ENCODE measurements around the gene GLO1.

GLO1 gene

DNA sequence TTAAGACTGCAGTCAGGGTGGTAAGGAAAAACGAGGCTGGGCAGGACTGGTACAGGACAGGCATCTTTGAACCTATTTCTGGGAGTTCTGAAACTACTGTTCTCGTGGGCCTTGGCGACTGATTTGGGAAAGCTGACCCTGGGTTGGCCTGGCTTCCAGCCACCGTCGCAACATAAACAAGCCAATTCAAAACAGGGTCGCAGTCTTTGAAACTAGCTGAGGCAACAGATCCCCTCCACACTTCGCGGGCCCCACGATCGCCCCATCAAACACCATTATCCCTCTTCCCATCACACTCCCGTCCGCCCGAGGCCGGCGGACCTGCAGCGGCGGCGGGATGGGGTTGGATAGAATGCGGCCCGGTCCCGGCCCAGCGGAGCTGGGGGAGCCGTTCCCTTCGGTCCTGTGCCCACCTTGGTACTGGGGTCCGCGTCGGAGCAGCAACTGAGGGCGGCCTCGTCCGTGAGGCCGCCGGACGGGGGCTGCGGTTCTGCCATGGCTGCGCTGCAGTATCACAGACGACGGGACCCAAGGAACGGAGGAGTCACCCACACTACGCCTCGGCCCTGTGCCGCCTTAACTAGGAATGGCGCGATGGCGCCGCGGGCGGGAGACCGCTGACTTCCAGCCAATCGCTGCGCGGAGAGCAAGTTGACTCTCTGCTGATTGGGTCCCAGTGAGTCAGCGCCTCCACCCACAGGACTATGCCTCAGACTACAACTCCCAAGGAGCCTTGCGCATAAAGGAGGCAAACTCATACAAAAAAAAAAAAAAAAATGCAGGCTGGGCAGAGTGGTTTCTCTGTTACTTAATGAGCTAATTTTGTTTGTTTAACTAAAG, at the start of gene GLO1:
Gene GLO1 (minus strand): TSS at position 588 of the 840 bp plus-strand sequence. CDS start 91 bp downstream, at position 497.
- DNase-seq = peak; percentile 97

DNA sequence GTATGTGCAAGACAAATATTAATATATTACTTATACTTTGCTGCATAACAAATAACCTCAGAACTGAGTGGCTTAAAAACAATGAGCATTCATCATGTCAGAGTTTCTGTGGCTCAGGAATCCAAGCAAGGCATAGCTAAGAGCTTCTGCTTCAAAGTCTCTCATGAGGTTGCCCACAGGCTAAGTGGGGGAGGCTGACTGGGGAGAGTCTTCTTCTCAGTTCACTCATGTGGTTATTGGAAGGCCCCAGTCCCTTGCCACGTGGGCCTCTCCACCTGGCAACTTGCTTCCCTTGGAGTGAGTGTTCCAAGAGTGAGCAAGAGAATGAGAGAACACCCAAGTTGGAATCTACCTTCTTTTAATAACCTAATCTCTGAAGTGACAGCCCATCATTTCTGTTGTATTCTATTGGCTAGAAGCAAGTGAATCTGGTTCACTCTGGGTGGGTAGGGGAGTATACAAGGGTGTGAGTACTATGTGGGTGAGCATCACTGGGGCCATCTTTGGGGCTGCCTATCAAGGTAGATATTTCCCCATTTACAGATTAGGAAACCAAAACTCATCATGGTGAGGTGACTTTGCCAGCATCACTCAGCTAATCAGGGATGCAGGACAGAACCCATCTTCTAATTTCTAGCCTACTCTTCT, 48.1 kb upstream of the GLO1 start:
- DNase-seq = no peak

DNA sequence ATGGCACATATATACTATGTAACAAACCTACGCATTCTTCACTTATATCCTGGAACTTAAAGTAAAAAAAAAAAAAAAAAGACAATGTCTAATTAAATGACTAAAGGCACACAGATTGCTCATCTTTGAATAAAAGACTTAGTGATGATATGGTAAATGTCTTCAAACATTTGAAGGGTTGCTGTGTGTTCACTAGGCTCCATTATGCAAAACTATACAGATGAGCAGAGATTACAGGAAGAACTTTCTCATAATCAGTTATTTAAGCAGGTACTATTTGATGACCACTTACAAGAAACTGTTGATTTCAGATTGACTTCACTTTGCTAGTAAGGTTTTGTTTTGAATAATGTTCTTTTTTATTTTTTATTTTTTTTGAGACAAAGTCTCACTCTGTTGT, 46.5 kb upstream of the GLO1 start:
- DNase-seq = no peak

DNA sequence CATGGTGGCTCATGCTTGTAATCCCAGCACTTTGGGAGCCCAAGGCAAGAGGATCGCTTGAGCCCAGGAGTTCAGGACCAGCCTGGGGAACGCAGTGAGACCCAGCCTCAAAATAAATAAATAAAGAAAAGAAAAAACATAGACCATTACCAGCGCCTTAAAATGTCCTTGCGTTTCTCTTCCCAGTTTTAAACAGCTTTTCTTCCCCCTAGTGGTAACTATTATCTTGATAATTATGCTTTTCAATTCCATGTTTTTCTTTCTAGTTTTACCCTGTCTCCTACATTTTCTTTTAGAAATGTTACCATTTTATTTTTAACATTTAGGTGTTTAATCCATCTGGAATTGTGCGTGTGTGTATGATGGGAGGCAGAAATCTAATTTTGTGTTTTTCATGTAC, 36.6 kb upstream of the GLO1 start:
- DNase-seq = no peak

DNA sequence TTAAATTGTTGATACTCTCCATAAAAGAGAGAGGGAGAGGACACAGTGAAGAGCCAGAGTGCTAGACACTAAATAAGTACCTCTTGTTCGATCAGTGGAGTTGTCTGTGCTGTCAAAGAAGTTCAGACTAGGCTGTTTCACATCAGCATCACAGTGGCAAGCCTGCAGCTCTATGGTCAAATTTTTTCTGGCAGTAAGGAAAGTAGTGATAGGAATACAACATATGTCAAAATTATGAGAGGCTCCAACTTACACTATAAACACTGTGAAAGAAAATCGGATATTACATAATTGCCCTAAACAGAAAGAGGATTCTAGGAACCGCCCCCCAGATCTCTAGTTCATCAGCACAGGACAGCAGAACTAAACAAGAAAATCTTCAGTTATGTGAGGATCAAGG, 35.3 kb upstream of the GLO1 start:
- no peak for DNase-seq

DNA sequence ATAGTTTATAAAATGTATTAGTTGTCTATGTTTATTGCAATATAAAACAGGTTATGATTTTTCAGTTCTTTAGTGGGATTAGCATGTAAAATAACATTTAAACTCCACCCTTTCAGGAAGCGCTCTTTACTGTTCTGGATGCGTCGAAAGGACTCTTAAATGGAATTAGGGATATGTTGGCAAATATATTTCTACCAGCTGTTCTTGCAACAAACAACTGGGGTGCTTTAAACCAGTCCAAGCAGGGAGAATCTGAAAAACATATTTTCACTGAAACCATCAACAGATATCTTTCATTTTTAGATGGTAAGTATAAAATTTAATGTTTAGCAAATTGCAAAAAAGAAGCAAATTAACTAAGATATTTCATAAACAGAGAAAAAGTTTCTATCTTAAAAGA, 34.0 kb upstream of the GLO1 start:
- DNase-seq = no peak

DNA sequence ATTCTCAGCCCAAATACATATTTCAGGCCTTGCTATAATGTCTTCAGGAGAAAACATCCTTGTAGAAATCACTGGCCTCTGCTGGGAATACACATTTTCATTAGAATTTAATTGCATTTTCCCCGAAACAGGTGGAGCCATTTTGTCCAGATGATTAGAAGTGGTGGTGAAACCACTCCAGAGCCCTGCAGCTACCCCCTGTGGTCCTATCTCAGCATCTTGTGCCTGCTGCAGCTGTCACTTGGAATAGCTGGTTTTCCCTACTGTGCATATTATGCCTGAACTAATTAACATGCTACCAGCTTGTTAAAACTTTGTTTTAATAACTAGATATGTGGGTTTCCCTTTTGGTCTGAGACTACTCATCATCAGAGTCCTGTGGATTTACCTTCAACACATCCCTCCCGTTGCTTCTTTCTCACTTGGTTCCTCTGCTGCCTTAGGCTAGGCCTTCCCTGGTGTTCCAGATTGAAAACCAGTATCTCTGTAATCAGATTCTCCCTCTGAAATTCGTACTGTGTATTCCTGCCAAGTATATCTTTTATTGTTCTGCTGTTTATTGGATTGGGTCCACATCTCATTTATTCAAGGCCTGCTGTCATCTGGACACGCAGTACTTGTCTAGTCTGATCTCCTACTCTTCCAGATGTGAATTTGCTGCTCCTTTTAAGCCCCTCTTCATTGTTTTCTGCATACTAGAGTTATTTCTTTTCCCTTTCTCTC, 27.4 kb upstream of the GLO1 start:
- no peak for DNase-seq

DNA sequence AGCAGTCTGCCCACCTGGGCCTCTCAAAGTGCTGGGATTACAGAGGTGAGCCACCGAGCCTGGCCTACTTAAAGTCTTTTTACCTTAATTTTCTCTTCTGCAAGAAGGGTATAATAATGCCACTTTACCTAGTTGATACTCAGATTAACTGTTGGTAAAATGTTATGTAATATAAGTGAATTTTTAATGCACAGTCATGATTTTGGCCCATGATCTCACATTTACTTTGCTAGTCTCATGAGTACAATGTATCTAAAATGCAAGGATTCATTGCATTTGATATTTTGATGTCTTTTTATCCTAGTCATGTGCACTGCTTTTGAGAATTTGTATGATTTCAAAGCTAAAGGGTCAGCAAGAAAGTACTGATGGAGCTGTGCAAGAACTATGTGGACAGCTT, 25.3 kb upstream of the GLO1 start:
- DNase-seq = no peak

DNA sequence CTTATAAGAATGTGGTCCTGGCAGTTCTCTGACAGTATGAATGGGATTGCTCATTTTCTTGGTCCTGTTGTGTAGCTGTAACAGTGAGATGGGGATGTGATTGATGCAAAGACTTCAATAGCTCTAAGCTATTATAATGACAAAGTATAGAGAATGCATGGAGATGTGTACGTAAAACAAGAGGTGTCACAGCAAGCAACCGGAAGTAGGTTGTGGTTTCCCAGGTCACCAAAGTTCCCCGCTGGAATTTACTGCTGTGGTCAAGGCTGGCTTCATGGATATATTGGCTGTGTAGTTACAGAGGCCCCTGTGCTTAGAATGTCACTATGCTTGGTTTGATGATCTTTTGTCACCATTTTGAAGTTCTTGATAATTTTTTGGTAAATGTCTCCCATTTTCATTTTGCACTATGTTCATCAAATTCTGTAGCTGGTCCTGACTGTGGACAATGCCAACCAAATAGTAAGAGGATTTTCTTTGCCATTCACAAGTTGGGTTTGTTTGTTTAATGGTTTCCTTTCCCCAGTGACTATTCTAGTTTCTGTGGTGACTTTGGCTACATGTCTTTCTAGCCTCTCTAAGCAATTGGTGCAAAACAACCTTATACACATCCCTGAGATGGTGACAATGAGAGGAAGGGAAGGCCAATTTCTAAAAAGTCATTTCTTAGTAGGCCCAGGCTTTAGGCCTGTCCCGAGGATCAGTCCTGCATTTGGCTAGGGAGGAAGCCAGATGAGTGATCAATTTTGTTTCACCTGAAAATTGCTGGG, 22.7 kb upstream of the GLO1 start:
- no peak for DNase-seq

DNA sequence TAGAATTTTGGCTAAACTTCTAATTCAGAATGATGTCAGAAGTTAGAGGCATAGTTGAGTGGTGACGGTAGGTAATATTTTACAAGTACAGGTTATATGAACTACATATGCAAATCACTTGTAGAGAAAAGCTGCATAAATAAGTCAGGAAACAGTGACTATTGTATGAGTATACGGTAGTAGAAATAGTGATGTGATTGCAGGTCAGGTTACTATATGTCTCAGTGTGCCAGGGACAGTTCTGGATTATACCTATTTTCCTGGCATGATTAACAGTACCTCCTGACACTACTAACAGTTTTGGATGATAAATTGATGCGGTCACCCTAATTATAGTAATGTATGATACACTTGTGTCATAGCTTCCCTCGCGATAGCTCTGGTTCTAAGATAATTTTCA, 21.4 kb upstream of the GLO1 start:
- DNase-seq = no peak

DNA sequence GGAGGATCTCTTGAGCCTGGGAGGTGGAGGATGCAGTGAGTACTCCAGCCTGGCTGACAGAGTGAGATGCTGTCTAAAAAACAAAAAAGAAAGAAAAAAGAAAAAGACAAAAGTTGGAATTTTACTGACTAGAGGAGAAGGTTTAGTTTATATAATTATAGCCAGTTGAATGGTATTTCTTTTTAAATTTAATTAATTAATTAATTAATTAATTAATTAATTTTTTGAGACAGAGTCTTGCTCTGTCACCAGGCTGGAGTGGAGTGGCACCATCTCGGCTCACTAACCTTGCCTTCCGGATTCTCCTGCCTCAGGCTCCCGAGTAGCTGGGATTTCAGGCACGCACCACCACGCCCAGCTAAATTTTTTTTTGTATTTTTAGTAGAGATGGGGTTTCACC, 20.8 kb upstream of the GLO1 start:
- no peak for DNase-seq

DNA sequence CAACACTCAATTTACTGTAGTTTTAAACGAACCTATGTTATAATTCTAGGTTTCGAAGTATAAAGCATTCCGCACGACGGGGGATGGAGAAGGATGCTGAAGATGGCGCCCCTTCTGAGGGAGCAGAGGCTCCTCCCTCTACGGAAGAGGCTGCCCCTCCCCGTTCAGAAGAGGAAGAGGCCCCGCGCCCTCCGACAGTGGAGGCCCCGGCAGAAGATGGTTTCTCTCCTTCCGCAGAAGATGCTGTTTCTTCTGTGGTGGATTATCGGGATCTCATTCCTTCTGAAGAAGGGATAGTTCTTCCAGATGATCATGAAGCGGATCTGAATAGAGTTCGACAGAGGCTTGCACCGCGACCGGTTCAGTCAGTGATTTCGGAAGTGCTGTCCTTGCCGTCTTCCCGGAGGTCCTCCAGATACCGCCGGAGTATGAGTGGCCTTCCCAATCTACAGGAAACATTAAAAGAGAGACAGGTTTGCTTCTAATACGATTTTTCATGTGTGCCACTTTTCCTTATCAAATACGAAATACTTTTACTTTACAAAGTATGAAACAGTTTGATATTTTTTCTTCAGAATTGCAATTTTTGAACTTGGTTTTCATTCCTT, 19.9 kb upstream of the GLO1 start:
- DNase-seq = no peak

DNA sequence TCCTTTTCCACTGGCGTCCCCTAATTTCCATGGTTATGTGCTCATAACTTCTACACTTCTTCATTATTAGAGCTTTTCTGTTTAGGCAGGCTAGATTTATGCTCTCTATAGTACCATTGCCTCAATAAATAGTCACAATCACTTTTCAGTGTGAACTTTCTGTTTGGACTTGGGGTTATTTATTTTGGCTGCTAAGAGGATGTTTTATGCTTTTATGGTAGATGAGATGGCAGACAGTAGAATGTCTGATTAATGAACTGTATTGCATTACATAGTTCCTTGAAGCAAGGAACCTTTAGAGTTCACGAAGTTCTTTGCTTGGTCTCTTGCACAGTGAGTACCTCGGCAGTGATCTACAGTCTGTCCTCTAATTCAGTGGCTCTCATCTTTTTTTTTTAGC, 19.1 kb upstream of the GLO1 start:
- DNase-seq = no peak

DNA sequence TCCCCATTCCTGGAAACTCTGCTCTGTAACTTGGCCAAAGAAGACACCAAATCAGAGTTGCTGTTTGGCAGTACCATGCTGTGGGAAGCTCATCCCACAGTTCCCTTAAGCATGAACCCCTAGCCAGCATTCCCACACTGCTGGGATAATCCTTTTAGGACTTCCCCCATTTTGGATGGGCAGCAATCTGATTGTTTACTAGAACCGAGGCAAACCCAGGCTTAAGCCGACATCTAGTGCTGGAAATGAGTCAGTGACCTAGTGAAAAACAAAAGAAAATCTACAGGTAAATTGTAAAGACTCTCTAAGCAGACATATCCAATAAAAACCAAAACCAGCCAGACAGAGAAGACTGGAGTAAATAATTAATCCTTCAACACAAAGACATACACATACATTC, 17.4 kb upstream of the GLO1 start:
- DNase-seq = no peak

DNA sequence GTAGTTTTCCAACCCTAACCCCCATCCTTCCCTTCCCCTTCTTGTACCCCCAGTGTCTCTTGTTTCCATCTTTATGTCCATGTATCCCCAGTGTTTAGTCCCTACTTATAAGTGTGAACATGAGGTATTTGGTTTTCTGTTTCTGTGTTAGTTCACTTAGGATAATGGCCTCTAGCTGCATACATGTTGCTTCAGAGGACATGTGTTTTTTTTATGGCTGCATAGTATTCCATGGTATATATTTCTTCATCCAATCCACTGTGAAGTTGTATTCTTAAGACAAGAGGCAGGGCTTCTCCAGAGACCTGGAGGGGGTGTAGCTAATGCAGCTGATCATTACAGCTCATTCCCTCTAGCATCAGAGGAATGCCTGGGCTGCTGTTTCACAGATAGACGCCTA, 16.4 kb upstream of the GLO1 start:
- DNase-seq = no peak

DNA sequence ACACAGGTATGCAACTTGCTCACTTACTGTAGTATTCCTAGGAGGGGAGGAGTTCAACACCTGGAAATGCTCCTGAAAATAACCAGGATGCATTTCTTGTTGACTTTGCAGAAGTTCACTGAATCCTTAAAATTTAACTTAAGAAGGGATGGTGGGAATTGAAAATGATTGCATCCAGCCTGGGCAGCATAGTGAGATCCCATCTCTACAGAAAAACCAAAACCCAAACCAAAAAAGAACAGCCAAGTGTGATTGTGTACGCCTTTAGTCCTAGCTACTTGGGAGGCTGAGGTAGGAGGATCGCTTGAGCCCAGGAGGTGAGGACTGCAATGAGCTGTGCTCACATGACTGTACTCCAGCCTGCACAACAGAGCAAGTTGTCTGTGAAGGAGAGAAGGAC, 13.9 kb upstream of the GLO1 start:
- no peak for DNase-seq

DNA sequence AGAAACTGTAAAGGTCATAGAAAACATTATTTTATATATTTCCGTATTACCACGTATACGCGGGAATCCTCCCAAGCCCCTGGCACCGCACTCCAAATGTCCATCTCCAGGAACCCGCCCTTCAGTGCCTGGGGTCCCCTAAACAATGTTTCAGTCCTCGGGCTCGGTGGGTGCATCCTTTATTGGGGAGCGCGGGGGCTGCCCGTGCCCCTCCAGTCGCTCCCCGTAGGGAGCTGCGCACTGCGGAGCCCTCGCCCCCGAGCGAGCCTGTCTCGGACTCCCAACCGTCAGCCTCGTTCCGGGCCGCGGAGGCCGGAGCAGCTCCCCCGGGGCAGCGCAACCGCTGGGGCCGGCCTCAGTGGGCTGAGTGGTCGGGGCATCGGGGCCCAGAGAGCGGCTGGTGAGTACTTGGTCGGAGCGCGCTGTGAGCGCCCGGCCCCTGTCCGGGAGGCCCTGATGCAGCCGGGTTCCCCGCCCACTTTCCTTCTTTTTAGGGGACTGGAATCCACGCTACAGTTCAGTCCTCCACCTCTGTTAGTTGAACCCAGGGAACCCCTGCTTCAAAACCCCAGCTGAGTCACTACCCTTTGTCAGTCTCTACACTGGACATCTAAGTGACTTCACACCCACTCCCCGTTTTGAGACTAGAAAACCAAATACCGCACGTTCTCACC, 12.2 kb upstream of the GLO1 start, which contains the start of gene DNAH8:
Gene DNAH8 (plus strand): TSS at position 296 of the 674 bp plus-strand sequence. CDS start 7,499 bp downstream, outside the sequence.
- DNase-seq = no peak

DNA sequence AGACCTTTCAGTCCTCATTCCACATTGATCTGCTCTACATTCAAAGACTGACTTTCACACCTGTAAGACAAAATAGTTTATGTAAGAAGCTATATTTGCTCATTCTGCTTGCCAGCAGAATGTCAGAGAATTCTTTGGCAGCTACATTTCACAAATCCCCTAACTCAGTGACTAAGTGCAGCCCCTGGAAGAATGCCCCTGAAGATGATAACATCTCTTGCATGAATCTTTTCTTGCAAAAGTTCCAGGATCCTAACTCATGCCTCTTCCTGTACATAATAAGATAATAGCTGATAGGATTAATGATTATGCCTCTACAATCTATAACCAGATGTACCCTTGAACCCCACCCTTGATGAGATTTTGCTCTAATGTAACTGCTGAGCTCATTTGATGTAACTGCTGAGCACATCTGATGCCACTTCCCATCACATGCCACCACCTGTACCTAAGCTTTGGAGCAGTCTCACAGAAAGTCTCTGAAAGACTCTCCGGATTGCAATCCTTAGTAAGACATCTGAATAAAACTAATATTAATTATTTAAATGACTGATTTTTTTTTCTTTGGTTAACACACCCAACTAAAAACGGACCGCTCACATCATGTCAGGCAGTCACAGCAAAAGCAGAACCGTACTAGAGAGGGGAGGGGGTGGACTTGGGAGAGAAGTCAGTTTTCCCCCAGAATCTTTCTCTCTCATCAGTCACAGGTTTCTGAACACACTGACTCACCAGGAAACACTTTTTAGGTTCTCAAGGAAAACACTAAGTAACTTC, 11.5 kb upstream of the GLO1 start:
- no peak for DNase-seq

DNA sequence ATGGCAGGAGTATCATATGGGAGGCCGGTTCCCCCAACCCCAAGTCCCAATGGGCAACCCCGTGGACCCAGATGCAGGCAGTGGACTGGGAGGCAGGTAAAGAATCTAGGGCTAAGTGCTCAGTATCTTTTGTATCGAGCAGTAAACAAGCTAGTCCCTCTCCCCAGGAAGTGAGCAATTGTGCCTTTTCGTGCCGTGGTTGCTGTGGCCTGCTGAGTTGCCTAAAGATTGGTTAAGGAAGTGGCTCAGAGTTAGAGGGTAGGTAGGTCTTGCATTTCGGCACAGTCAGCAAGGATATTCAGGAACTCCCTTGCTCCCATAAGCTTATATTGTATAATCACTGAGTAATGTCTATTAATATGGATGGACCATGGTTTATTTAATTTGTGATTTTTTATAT, 10.9 kb upstream of the GLO1 start:
- peak; percentile 47 for DNase-seq

DNA sequence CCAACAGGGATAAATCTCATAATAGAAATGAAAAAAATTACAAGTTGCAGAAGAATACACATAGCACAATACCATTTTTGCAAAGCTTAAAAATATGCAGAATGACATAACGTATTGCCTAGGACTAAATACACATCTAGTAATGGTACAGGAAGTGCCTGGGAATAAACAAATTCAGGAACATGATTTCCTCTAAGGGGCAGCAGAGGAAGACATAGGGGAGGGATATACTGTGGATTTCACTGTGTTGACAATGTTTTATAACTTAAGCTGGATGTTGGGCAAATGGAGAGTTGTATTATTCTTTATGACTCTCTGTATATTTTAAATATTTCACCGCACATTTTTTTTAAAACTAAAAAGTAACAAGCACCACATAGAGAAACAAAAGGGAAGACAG, 5.6 kb upstream of the GLO1 start:
- no peak for DNase-seq

DNA sequence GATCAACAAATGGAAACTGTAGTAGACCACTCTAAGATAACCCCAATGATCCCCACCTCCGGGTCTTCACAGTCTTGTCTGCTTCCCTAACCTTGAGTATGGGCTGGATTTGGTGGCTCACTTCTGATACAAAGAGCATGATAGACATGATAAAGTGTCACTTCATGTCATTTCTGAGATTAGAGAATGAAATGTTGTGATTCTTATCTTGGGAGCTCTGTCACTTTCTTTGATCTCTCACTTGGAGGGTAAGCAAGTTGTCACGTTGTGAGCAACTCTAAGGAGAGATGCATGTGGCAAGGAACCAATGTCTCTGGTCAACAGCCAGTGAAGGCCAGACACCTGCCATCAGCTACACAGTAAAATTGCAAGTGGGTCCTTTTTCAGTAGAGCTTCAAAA, 3.0 kb upstream of the GLO1 start:
- DNase-seq = no peak
